AG04449 (cell line): Measurements from ENCODE around the gene PPM1L.

ENCODE experiments used
- CTCF ChIA-PET: fragments of 350-600 bp; formaldehyde crosslinking; extraction: SDS; loops from one replicate; lab custom pipeline; 2021; ENCODE audit warnings: antibody characterized with exemption; lab: Yijun Ruan, JAX
- POLR2A ChIA-PET: fragments of 400-600, 350-600 bp; formaldehyde crosslinking; extraction: SDS; loops from one replicate; lab custom pipeline; 2020; ENCODE audit warnings: antibody characterized with exemption, inconsistent platforms; lab: Yijun Ruan, JAX
- DNase-seq: peaks from one replicate; pipeline ENCODE4 v3.0.0-alpha.2; 2010; ENCODE audit warnings: low read depth, low spot score
- H3K4me3 ChIP-seq: 2 replicates; pipeline ENCODE4 v1.5.1; 2011; ENCODE audit warnings: low read depth, mild to moderate bottlenecking, control low read depth, low read length
- TF ChIP-seq, protein P1 (sequence below): IDR thresholded peaks from one replicate; pipeline ENCODE4 v1.5.1; 2011; ENCODE audit warnings: mild to moderate bottlenecking, moderate library complexity, low read length, control low read depth, inconsistent platforms; ENCODE audit not compliant: insufficient read depth; ENCODE audit errors: missing control alignments

The PPM1L gene

DNA sequence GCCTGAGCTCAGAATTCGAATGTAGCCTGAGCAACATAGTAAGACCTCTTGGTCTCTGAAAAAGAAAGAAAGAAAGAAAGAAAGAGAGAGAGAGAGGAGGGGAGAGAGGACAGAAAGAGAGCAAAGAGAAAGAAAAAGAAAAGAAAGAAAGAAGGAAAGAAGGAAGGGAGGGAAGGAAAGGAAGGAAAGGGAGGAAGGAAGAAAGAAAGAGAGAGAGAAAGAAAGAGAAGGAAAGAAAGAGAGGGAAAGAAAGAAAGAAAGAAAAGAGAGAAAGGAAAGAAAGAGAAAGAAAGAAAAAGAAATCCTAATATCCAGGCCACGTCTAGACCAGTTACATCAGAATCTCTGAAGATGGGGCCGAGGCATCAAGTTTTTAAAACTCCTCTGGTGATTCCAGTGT is 50.7 kb downstream of the PPM1L start:
- H3K4me3 ChIP-seq = no peak overlapping the region
- ChIA-PET POLR2A (no interaction called here), CTCF (no interaction called here)
- TF ChIP-seq, protein P1, sequence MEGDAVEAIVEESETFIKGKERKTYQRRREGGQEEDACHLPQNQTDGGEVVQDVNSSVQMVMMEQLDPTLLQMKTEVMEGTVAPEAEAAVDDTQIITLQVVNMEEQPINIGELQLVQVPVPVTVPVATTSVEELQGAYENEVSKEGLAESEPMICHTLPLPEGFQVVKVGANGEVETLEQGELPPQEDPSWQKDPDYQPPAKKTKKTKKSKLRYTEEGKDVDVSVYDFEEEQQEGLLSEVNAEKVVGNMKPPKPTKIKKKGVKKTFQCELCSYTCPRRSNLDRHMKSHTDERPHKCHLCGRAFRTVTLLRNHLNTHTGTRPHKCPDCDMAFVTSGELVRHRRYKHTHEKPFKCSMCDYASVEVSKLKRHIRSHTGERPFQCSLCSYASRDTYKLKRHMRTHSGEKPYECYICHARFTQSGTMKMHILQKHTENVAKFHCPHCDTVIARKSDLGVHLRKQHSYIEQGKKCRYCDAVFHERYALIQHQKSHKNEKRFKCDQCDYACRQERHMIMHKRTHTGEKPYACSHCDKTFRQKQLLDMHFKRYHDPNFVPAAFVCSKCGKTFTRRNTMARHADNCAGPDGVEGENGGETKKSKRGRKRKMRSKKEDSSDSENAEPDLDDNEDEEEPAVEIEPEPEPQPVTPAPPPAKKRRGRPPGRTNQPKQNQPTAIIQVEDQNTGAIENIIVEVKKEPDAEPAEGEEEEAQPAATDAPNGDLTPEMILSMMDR = no peak
- no peak for DNase-seq

DNA sequence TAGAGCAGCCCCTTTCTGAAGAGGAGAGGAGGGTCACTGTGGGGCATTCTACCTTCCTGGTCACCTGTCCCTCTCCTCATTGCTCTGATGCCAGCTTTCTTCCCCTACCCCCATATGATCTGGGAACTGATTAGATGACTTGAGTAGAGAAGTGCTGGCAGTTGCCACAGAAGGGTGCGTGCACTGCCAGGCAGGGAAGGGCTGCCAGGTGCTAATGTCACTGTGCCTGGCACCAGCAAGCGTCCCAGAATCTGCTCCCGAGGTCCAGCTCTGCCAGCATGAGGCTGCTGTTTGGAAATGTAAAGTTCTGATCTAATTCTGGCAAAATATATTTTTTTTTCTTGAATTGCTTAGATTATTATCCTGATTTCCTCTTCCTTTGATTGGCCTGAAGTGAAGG is 52.8 kb downstream of the PPM1L start:
- ChIA-PET CTCF (no interaction called here), POLR2A (no interaction called here)
- DNase-seq = no peak
- H3K4me3 ChIP-seq = no peak overlapping the region
- TF ChIP-seq, protein P1 = no peak

DNA sequence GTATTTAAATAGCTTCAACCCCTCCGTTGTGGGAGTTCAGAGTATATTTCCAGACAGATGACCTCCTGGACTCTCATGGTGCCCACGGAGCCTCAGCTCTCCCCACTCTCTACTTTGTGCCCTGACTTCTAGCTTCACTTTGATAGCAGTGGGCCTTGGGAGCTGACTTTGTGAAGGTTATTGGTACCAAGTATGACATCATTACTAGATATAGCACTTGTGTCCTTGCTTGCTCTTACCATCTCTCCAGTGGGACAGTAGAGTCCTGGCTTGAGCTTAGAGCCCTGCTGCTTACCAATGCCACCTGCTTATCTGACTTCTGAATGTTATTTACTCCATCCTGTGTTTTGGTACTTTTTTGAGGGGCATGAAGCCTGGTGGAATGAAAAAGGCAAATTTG is 53.4 kb downstream of the PPM1L start:
- no peak for DNase-seq
- H3K4me3 ChIP-seq = no peak overlapping the region
- ChIA-PET CTCF (interaction anchor here (1.8 kb wide), 1 partner anchor 123 kb away, joined by 4 read pairs; no protein-coding TSS in a partner anchor), POLR2A (no interaction called here)
- TF ChIP-seq, protein P1 = no peak

DNA sequence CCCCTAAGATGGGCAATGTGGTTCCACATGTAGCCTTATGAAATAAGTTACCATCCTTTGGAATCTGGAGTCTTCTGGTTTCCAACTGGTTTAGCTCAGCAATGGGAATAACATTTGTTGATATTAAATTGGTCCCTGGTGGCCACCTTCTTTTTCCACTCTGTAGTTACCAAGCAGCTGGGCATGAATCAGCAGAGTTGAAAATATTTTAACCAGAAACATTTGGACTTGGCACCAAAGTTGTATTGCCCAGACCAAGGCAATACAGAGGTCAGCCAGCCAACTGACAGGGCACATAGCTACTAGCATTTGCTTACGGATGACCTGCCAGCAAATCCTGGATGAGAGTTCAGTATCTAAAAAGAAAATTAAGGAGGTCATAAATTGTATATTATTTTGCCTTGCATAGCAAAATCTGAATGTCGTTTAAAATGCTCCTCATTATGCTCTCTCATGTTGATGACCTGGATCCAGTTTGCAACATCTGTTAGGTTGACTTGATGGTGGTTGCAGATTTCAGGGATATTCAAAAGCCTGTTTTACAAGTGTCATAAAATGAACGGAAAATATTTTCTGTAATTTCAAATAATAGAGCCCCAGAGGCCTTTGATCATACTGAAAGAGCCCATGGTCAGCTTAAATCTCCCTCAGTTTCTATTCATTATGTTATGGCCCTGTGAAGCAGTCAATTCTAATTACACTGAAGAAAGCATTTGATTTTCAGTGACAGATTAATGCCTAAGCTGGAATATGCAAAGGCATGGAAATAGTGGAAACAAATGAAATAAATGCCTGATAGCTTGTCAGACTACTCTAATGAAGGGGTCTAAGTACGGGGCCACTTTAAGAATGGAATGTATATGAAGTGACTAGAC is 54.6 kb downstream of the PPM1L start:
- TF ChIP-seq, protein P1 = no peak
- no peak for DNase-seq
- POLR2A ChIA-PET = no interaction called here
- CTCF ChIA-PET = interaction anchor here (1.8 kb wide), 1 partner anchor 124 kb away, joined by 4 read pairs; no protein-coding TSS in a partner anchor
- no peak overlapping the region for H3K4me3 ChIP-seq

DNA sequence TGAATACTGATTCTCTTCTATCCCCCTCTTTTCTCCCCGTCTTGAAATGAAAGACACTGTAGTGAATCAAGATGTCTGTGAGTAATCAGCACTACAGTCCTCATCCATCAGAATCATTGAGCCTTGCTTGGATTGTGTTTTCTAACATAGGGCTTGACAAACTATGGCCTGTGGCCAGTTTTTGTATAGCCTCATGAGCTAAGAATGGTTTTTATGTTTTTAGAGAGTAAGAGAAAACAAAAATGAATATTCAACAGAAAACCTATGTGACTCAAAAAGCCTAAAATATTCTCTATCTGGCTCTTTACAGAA is 55.2 kb downstream of the PPM1L start:
- TF ChIP-seq, protein P1 = no peak
- POLR2A ChIA-PET = no interaction called here
- CTCF ChIA-PET = interaction anchor here (1.8 kb wide), 1 partner anchor 125 kb away, joined by 4 read pairs; no protein-coding TSS in a partner anchor
- DNase-seq = no peak
- no peak overlapping the region for H3K4me3 ChIP-seq

DNA sequence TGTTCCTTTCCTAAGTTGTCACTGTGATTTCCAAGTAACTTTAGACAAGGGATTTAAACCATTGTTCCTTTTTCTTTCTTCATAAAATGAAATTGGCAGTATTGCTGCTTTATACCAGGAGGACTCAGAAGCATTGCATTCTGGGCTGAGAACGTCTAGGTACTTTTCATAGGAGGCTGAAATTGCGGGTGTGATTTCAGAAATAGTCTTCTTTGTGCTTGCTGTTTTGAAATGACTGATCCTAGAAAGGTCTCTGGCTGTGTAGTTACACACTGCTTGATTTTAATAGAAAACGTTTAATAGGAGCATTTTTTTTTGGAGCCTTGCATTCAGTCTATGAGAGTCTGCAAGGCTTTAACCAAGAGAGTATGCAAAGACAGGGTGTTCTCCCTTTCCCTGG is 56.3 kb downstream of the PPM1L start:
- ChIA-PET POLR2A (no interaction called here), CTCF (no interaction called here)
- H3K4me3 ChIP-seq = no peak overlapping the region
- no peak for DNase-seq
- TF ChIP-seq, protein P1 = no peak
